GM21723 (cell line): Measurements from ENCODE around the gene NXPH3.

ENCODE experiments used
- ATAC-seq: cut with Tn5 transposase; IDR thresholded peaks from one replicate; pipeline ENCODE4 v1.9.1; 2021; ENCODE audit warnings: mild to moderate bottlenecking, moderate library complexity; ENCODE audit not compliant: unreplicated experiment

The NXPH3 gene

DNA sequence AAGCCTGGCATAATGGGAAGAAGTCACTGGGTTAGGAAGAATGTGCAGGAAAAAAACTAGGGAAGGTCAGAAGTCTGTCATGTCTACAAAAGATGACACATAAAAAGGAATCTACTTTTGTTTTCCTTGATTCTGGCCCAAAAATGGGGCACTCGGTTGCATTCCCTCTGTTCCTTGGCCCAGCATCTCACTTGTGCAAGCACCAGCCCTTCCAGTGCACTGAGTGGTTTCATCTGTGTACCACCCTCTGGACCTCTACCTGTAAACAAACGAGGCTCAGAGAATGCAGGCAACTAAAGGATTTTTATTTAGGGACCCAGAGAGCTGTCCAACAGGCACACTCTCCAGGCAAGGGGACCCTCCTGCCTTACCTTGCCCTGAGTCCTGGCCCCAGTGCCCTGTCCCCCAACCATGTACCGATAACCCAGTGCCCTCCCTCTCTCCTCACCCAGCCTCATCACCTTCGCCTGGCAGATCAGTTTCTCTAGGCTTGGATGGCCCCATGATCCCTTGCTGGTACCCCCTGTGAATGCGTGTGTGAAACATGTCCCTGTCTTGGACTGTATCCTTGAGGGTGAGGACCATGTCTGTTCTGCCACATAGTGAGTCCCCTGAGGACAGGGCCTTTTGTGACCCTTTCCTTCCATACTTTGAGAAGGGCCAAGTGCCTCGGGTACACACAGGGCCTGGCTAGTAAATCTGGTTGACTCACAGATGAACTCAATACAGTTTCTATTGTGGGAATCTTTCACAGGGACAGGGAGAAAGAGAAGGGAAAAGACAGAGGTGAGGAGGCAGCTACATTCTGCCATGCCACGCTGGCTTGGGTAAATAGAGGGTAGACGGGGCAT, 13.3 kb downstream of the NXPH3 start:
- no peak for ATAC-seq

DNA sequence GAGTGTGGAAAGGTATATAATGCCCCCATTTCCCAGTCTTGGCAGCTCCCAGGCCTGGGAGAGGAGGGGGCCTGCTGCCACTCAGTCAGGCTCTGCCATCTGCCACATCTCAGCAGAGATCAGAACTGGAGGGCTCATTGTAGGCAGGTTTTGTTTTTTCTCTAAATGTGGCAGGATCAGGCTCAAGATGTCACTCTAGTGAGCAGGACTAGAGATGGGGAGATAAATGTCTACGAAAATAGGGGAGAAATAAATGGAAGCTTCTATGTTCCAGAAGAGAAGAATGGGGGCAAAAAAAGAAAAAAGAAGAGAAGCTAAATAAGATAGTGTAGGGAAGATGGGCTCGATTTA, 13.9 kb downstream of the NXPH3 start:
- no peak for ATAC-seq

DNA sequence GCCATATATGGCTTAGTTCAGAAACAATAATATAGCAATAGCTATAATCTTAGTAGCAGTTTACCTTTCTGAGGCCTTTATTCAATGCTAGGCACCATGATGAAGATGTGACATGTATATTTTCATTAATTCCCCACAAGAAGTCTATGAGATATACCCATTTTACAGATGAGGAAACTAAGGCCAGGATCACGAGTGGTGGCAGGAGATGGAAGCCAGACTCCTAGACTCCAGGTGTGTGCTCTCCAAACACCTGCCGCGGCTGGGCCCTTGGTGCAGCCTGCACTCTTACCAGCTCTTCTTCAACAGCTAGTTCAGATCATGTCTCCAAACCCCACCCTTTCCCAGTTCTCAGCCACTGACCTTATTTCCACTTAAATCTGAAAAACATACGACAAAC, 15.2 kb downstream of the NXPH3 start:
- no peak for ATAC-seq

DNA sequence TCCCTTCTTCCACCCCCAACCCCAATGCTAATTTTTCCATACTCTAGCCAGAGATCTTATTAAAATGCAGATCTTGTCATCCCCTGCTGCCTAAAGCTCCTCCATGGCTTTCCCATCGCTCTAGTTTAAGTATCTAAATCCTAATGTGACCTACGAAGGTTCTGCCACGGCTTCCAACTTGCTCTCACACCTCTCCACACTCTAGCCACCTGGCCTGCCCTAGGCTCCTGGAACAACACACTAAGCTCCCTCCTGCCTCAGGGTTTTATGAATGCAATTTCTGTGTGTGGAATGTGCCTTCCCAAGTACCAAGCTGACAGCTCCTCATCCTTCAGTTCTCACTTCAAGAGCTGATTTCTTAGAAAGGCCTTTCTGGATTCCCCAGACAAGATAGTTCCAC, 16.6 kb downstream of the NXPH3 start:
- no peak for ATAC-seq

DNA sequence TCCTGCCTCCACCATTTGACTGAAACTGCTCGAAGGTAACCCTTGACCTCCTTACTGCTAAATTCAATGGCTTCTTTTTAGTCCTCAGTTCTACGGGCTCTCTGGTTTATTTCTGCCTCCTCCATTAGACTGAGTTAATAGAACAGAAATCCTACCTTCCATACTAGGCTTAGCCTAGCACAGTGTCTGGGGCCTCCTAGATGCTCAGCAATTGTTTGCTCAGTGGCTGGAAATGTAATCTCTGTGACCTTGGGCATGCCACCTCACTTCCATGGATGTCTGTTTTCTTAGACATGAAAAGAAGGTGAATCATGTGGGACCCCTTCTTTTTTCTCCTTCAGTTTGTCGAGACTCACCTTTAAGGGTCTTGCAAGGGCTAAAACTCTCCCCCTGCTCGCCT, 19.7 kb downstream of the NXPH3 start:
- ATAC-seq: no peak

DNA sequence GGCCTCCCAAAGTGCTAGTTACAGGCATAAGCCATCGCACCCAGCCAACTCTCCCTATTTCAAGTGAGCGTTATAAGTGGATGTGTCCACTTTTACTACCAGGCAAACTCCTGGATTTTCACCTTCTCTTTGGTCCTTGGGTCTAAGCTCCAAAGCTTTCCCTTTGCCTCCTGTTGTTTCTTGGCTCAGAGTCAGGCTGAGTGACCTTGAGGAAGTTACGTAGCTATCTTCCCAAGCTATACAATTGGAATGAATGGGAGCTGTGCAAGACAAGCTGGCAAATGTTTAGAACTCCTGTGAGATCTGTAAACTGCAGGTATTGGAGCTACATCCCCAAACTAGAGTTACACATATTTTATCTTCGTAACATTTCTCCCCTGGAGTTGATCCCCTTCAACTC, 20.3 kb downstream of the NXPH3 start:
- no peak for ATAC-seq

DNA sequence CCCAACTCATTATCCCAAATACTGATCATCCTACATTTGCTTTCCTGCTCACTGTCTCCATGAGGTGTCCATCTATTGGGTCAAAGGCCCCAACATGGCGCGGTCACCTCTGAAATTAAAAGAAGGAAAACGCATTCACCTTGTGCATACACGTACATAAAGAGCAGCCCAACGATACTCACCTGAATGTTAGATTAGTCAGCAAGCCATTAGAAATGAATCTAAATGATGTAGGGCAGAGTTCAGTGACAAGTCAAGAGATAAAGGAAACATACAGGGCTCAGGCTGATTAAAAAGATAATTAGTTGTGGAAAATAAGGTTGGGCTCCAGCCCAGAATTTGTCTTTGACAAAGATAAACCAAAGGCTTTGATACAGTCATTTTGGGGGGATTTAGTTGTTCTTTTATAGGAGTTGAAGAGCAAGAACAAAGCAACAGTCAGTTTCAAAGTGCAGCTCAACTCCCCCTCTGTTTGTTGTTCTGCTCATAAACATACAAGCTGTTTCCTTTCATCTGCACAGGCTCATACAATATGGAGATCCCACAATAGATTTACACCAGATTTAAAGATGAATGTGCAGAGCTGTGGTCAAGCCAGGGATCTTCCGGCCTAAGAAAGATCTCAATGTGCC, 21.1 kb downstream of the NXPH3 start:
- ATAC-seq: no peak

DNA sequence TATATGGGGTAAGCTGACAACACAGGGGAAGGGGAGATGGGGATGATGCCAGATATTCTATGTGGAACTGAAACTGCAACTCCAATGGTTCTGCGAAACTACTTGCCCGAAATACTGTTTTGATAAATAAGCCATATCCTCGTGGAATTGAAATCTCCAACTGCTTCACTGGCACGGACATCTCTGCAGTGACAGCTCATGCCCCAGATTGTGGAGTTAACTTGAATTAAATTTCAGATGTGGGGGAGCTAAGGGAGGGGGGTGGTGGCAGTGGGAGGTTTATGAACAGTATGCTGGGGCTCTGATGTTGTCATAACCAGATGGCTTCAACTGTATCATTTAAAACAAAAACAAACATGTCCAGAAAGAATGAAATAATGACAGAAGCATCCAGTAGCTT, 21.8 kb downstream of the NXPH3 start:
- ATAC-seq: no peak

DNA sequence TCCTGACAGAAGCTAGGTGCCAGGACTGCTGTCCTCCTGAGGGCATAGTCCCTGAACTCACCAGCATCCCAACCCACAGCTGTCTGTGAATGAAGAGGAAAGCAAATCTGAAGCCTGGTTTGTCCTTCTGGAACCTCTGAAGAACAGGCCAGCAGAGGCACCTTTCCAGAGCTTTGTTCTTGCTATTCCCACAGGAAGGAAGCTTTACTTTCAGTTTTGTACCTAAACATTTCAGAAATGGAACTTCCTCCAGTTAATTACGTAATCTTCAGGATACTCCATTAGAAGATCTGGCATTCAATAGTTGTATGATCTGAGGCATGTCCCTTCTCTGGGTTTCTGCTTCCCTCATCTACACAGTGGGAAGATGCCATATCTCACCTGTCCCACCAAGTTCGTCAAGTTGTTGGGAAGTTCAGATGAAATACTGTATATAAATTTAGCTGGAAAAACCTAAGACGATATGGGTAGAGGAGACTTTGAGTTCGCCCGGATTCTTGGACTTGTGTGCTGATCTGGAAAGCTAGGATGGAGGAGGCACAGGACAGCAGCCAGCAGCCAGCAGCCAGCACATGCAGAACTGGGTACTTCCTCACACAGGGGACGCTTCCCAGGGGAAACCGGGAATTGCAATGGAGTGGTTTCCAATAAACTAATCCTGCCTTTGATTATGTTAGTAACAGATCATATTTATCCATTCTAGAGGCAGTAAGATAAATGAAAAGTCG, 22.4 kb downstream of the NXPH3 start:
- no peak for ATAC-seq

DNA sequence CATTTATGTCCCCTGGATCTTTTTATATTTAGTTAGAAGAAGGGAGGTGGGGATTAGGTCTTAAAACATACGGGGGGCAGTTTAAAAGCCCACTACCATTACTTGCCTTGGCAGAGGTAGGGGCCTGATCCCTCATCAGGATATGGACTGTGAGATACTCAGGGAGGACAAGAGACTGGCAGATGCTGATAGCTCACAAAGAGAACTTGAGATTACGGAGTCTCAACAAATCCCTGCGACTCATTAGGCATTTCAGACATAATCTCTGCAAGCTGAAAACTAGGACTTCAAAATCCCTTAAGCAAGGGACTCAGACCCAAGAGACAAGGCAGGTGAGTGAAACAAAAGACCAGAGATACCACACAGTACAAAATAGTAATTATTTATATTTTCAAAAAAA, 23.2 kb downstream of the NXPH3 start:
- no peak for ATAC-seq

DNA sequence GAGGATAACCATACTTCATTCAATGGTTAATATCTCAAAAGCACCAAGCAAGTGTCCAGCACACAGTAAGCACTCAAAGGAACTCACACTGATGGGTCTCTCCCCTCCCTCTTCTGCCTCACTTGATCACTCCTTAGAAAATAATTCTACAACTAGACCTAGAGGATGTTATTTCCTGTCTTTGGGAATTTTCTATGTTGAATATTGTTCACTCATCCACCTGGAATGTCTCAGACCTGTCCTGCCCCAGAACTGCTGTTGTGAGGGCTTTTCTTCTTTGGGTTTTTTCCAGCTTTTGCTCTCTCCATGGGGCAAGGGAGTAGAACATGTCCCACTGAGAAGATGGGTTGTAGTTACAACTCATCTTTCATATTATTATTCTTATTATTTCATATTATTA, 25.3 kb downstream of the NXPH3 start:
- ATAC-seq: no peak

DNA sequence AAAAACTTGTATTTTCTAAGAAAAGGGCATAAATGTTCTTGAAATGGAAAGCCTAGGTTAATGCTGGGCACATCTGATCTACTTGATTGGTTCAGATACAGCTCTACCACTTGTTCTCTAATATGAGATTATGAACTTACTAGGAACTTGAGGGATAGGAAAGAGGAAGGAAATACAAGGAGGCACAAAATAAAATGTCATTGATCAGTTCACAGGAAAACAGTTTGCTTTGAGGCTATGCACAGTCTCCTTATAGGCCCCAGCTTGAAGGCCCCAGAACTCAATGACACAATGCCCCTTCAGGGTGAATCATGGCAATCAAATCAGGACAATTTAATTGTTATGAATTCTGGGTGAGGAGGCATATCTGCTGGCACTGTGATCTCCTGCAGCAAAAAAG, 27.1 kb downstream of the NXPH3 start:
- no peak for ATAC-seq

DNA sequence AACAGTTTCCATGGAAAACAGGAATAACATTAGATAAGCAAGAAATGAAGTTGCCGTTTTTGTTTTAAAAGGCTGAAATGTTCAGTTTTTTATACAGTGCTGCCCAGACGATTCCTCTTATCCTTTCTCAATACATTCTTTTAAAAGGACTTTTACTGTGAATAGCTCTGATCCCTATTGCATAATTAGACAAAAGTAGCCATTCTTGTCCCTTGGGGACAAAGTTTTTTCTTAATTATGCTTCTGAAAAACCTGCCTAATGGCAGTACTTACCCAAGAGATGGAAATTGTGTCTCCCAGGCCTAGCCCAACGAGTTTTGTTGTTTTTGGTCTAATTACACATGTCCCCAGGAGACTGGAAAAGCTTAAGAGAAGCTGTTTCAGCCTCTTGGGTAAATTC, 27.6 kb downstream of the NXPH3 start:
- no peak for ATAC-seq

DNA sequence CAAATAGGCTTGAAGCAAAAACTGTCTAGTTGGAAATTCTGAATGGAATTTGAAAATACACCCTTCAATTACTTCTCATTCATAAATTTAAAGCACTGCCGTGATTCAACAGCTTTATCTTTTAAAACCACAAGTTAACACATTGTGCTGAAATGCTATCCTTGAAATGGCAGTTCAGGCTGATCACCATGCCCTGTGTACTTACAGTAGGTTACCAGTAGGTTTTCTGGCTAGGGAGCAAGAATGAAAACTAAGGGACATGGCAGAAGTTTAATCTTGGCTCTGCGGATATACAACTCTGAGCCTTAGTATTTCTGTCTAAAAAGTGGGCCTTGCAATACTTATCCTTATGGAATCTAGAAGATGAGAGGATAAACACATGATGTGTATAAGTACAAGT, 28.0 kb downstream of the NXPH3 start:
- ATAC-seq: no peak

DNA sequence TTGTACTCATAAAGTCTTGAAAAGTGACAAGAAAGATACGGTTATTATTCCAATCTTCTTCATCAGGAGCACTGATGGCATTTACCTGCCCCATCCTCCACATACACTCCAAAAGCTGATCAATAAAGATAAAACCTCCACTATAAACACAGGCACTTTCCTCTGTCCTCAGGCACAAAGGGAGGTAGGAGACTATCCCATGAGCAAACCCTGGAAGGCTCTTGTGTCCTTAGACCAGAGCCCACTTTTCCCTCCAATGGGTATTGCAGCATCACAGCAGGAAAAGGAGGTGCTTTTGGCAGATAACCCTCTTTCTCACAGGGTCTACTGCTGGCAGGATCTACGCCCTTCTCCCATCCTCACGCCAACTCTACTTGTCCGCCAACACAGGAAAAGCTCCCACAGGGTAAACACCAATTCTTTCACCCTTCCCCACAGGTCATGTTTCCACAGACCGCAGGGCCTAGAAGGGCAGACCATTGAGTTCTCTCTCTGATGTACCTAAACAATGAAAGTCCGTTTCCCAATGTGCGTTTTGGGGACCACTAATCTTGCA, 28.7 kb downstream of the NXPH3 start:
- ATAC-seq: no peak

DNA sequence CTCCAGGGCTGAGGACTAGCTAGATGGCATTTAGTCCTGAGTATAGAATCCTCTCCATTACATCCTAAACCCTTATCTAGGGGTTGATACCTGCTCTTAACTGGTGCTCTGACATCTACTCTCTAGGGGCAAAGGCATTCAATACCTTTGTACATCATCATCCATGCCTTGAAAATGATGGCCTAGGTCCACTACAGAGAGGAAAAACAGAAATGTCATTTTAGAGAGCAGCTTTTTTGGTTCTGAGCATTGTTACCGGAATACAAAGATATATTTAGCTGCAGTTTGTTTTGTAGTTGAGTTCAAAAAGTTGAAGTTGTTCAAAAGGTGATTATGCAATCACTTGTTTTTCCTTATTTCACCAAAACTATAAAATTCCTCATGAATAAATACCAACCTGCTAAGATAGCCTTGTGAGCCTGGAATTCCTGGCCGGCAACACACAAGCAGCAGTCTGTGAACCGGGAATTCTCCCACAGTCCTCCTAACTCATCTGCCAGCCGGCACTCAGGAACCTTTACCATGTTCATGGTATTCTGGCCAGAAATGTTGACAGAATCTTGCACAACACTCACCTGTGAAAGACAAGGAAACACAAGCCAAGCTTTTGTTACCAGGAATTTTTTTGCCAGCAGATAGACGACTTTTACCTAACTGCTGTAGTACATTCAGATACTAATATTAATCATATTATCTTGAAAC, 35.4 kb downstream of the NXPH3 start:
- no peak for ATAC-seq

DNA sequence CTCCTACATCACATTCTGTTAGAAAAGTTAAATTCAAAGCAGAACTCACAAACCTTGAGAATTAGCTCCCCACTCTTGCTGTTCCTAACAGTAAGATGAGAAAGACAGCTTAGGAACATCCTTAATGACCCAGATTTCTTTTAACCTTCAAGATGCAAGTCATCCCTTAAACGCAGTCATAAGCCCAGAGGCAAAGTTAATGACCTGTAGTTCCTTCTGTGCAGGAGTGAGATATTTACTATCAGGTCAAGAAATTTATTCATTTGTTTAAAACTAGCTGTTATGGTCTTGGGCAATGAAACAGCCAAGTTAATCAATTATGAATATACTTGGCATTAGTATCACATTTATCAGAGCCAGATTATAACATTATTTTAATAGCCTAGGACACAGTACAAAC, 37.1 kb downstream of the NXPH3 start:
- ATAC-seq: no peak

DNA sequence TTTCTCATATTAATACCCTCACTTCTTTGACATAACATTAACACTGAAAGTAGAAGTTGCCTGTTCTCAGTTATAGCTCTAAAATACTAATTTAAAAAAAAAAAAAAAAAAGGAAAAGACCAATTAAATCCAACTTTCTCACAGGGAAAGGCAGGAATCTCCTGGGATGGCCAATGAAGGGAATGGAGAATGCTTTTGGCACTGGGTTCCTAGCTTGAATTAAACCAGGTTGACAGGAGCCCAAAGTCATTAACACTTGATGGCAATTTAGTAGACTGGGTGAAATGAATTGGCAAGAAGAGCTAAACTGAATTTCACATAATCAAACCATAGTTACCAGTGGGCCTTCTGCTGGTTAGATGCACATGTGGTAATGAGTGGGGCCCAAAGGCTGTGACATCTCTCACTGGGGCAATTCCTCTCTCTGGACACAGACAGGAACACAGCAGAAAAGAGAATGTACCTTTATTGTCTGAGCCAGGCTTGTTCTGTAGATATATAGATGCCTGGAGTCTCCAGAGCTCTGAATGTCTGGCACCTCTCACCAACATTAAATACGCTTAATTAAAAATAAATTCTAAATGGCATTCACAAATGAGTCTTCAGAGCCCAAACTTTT, 37.6 kb downstream of the NXPH3 start:
- no peak for ATAC-seq

DNA sequence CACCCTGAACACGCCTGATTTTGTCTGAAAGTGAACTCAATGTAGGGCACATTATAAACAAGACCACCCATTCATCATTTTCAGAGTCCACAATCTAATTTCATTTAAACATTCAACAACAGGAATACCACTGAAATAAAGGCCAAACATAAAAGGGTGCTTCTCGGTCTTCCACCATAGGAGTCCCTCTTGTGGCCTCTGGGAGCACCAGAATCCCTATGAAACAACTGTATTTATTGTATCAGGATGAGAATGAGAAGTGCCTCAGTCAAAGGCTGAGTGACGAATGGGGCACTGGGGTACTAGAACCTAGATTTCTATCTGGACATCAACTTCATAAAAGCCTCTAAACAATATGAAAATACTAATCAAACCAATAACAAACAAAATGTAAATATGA, 40.4 kb downstream of the NXPH3 start:
- ATAC-seq: no peak

DNA sequence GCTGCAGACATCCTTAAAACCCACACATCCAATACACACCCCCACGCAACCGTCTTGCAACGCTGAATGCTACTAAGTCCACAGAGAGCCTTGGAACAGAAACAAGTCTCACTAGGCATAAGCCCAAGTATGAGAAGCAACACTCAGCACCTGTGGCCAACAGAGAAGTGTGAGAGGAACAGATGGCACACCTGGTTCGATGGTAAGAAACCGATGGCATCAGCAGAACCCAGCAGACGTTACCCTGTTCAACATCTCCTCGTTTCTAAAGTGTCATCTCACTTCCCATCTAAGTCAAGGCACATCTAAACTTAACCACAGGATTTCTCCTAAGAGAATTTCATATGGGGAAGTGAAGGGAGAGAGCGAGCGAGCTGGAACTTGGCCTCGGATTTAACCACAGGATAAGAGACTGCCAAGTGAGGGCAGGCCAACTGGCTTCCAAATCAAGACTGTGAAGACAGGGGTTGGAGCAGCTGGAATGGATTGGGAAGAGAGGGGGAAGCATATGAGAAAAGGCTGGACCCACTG, 41.0 kb downstream of the NXPH3 start:
- ATAC-seq: no peak
